Dermis lymphatic vessel endothelial cell (primary cell): ENCODE results near the gene FRYL. TPM values are rescaled to one million over a fixed set of nuclear protein-coding genes. Genes with fewer than 3 reads are reported as not detected.

ENCODE experiments used
- total RNA-seq: library from RNA; depleted of rRNA; stranded (reverse); fragments of >200 nt; gene quantifications from 2 replicates; pipeline ENCODE4 v1.2.1, GENCODE V29; 2014

Gene FRYL
- 75.0 and 97.9 TPM in 2 replicates for total RNA-seq

DNA sequence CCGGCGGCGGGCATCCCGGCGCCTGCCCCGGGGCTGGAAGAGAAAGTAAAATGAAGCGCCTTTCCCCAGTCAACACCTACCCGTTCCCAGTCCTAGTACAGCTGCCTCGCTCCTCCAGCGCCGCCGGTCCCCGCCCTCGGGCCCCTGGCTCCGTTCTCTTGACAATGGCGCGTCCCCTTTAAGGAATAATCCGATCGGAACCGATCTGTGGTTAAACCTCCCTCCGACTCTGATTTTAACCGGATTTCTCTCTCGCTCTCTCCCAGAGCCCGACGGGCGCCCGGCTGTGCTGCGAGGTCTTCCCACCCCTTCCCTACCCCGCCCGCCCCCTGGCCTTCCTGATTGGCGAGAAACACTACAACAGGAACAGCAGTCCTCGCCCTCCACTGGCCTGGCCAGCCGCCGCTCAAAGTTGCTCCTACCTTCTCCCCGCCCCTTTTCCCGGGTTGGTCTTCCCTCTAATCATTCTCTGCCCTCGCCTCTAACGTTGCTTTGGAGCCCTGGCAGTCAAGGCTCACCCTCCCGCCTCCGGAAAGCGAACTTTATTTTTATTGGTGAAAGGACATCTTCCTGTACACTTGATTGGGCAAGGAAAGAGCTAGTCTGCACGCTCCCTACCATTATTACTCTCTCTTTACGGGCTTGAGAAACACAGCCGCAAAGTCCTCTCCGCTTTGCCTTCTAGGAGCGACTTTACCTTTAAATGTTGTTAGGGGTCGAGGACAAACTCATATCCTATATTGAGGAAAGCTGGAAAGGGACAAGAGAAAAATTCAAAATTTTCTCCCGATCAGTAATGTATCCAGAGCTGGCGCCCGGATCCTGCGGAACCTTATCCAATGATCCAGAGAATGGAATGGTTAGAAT is at the start of gene FRYL:
FRYL (minus strand) TSS at position 282 of the 867 bp plus-strand sequence. CDS start 145,869 bp downstream, outside the sequence.

GRCh38 chr4:48490012-48490679 is 289.9 kb downstream of the FRYL start, which contains the start of gene ZAR1:
ZAR1 (plus strand) TSS chr4:48490252; CDS start chr4:48490292, 40 bp downstream.

GRCh38 chr4:48483006-48483776 is 296.9 kb downstream of the FRYL start, which contains the start of gene SLC10A4:
SLC10A4 (plus strand) TSS chr4:48483343; CDS start chr4:48483562, 219 bp downstream.

Other genes starting within 250 kb of the FRYL start
- gene OCIAD1, start 50.8 kb upstream of the FRYL start, total RNA-seq: 68.6 and 71.8 TPM in 2 replicates
- 57.1 and 69.2 TPM in 2 replicates for gene OCIAD2, start 126.5 kb upstream of the FRYL start, total RNA-seq
- gene CWH43, start 206.0 kb upstream of the FRYL start, total RNA-seq: not detected in 2 replicates